CD4-positive, alpha-beta T cell treated with Interleukin-12 subunit alpha and Interleukin-12 subunit beta, for 1 hour (primary cell): ENCODE results near the gene TPRG1.

ENCODE experiments used
- DNase-seq: peaks from one replicate; pipeline ENCODE4 v3.0.0-alpha.2; 2020

TPRG1 gene

GRCh38 chr3:189166321-189166720, 5.5 kb upstream of the TPRG1 start:
- DNase-seq, result no peak

- DNase-seq, result no peak
Observed at GRCh38 chr3:189167027-189167766, 4.6 kb upstream of the TPRG1 start.

GRCh38 chr3:189168711-189169110, 3.1 kb upstream of the TPRG1 start:
- no peak for DNase-seq

GRCh38 chr3:189169728-189170127, 2.0 kb upstream of the TPRG1 start:
- no peak for DNase-seq

GRCh38 chr3:189170559-189170958, 1.2 kb upstream of the TPRG1 start:
- DNase-seq, result no peak

- DNase-seq, result no peak
Observed at GRCh38 chr3:189172668-189173419, 1.1 kb downstream of the TPRG1 start.

- DNase-seq, result no peak
Observed at GRCh38 chr3:189184566-189184965, 12.8 kb downstream of the TPRG1 start.

GRCh38 chr3:189186101-189186500, 14.3 kb downstream of the TPRG1 start:
- no peak for DNase-seq

- DNase-seq, result no peak
Observed at GRCh38 chr3:189188466-189188865, 16.7 kb downstream of the TPRG1 start.

GRCh38 chr3:189192725-189193124, 21.0 kb downstream of the TPRG1 start:
- DNase-seq, result no peak

- no peak for DNase-seq
Observed at GRCh38 chr3:189195302-189195701, 23.5 kb downstream of the TPRG1 start.

- DNase-seq, result no peak
Observed at GRCh38 chr3:189202106-189202505, 30.3 kb downstream of the TPRG1 start.

GRCh38 chr3:189202583-189202982, 30.8 kb downstream of the TPRG1 start:
- DNase-seq, result no peak

GRCh38 chr3:189204167-189204866, 32.5 kb downstream of the TPRG1 start:
- DNase-seq, result no peak

- no peak for DNase-seq
Observed at GRCh38 chr3:189204937-189205336, 33.2 kb downstream of the TPRG1 start.

GRCh38 chr3:189210251-189210770, 38.5 kb downstream of the TPRG1 start:
- DNase-seq, result no peak

- no peak for DNase-seq
Observed at GRCh38 chr3:189212681-189213080, 40.9 kb downstream of the TPRG1 start.

GRCh38 chr3:189214651-189215050, 42.9 kb downstream of the TPRG1 start:
- no peak for DNase-seq

- no peak for DNase-seq
Observed at GRCh38 chr3:189222927-189223636, 51.3 kb downstream of the TPRG1 start.

- DNase-seq, result no peak
Observed at GRCh38 chr3:189225431-189225830, 53.7 kb downstream of the TPRG1 start.

GRCh38 chr3:189227249-189227648, 55.5 kb downstream of the TPRG1 start:
- no peak for DNase-seq

- DNase-seq, result no peak
Observed at GRCh38 chr3:189229196-189229828, 57.5 kb downstream of the TPRG1 start.
